GM23248 (cell line): Measurements from ENCODE around the gene ANXA6. TPM values are rescaled to one million over a fixed set of nuclear protein-coding genes. Genes with fewer than 3 reads are reported as not detected.

Experiments used
- DNase-seq: peaks from one replicate; pipeline ENCODE4 v3.0.0-alpha.2; 2015
- H2AFZ ChIP-seq: fragments of 200-600 bp; sonication (generic); 2 replicates; pipeline ENCODE4 v1.6.1; 2016; ENCODE audit warnings: antibody characterized with exemption
- H3F3A ChIP-seq: fragments of 200-600 bp; sonication (generic); 2 replicates; pipeline ENCODE4 v1.6.1; 2016; ENCODE audit warnings: mild to moderate bottlenecking, antibody characterized with exemption, mixed run types; ENCODE audit not compliant: insufficient read depth
- H3K27ac ChIP-seq: fragments of 200-600 bp; sonication (generic); 2 replicates; pipeline ENCODE4 v1.5.1; 2016; ENCODE audit warnings: mild to moderate bottlenecking
- H3K27me3 ChIP-seq: fragments of 200-600 bp; sonication (generic); replicated peaks from 2 replicates; pipeline ENCODE4 v1.6.1; 2016; ENCODE audit warnings: mild to moderate bottlenecking; ENCODE audit not compliant: insufficient read depth
- H3K36me3 ChIP-seq: fragments of 200-600 bp; sonication (generic); 2 replicates; pipeline ENCODE4 v1.6.1; 2016; ENCODE audit warnings: low read depth, mild to moderate bottlenecking
- H3K4me1 ChIP-seq: fragments of 200-600 bp; sonication (generic); 2 replicates; pipeline ENCODE4 v1.6.1; 2016; ENCODE audit warnings: mild to moderate bottlenecking; ENCODE audit not compliant: insufficient read depth
- H3K4me2 ChIP-seq: fragments of 200-600 bp; sonication (generic); one replicate; pipeline ENCODE4 v1.6.1; 2016; ENCODE audit warnings: mild to moderate bottlenecking; ENCODE audit not compliant: unreplicated experiment
- H3K4me3 ChIP-seq: fragments of 200-600 bp; sonication (generic); 2 replicates; pipeline ENCODE4 v1.5.1; 2016; ENCODE audit warnings: mild to moderate bottlenecking
- H3K79me2 ChIP-seq: fragments of 200-600 bp; sonication (generic); 2 replicates; pipeline ENCODE4 v1.6.1; 2016; ENCODE audit warnings: mild to moderate bottlenecking; ENCODE audit not compliant: insufficient read depth
- H3K9ac ChIP-seq: fragments of 200-600 bp; sonication (generic); 2 replicates; pipeline ENCODE4 v1.6.1; 2016; ENCODE audit warnings: mild to moderate bottlenecking
- H3K9me2 ChIP-seq: fragments of 200-600 bp; sonication (generic); 2 replicates; pipeline ENCODE4 v1.6.1; 2016; ENCODE audit warnings: mixed run types, mild to moderate bottlenecking, moderate library complexity; ENCODE audit not compliant: insufficient read depth
- H3K9me3 ChIP-seq: fragments of 200-600 bp; sonication (generic); one replicate; pipeline ENCODE4 v1.6.1; 2017; ENCODE audit warnings: low read depth
- H4K20me1 ChIP-seq: fragments of 200-600 bp; sonication (generic); 2 replicates; pipeline ENCODE4 v1.6.0; 2016; ENCODE audit not compliant: insufficient read depth
- EZH2 ChIP-seq: fragments of 200-600 bp; sonication (generic); IDR thresholded peaks from 2 replicates; pipeline ENCODE4 v1.6.1; 2018; ENCODE audit warnings: antibody characterized with exemption, mild to moderate bottlenecking; ENCODE audit not compliant: insufficient read depth, poor library complexity, severe bottlenecking
- EZH2phosphoT487 ChIP-seq: fragments of 200-600 bp; sonication (generic); IDR thresholded peaks from 2 replicates; pipeline ENCODE4 v1.6.1; 2018; ENCODE audit warnings: antibody characterized with exemption, moderate library complexity, mild to moderate bottlenecking, low read depth; ENCODE audit not compliant: insufficient read depth
- WGBS, 2 experiments: methylation state at CpG; one replicate each; pipeline ENCODE4 v1.1.6; 2015 to 2017; ENCODE audit warnings: low lambda C conversion rate in 2 of 2, low coverage in 1 of 2; ENCODE audit errors: missing lambda C conversion rate in 2 of 2; 5-methylcytosine and 5-hydroxymethylcytosine counted together
- in situ Hi-C: fragments of 300-500 bp; cut with MboI; formaldehyde crosslinking; loops from 2 replicates; pipeline ENCODE4 v1.15.0; 2020
- polyA plus RNA-seq: library from polyadenylated mRNA; unstranded; fragments of >200 nt; fragmentation: Nextera tagmentation; extraction: Ambion mirVana; gene quantifications from 2 replicates; pipeline ENCODE4 v1.2.1, GENCODE V29; 2016
- total RNA-seq: library from RNA; depleted of rRNA; stranded (reverse); fragments of >200 nt; shearing (Covaris generic); gene quantifications from 2 replicates; pipeline ENCODE4 v1.2.3, GENCODE V29; 2014

The ANXA6 gene
- total and polyA plus RNA-seq, 2 experiments from 2014 or later: 183 to 409 TPM

DNA sequence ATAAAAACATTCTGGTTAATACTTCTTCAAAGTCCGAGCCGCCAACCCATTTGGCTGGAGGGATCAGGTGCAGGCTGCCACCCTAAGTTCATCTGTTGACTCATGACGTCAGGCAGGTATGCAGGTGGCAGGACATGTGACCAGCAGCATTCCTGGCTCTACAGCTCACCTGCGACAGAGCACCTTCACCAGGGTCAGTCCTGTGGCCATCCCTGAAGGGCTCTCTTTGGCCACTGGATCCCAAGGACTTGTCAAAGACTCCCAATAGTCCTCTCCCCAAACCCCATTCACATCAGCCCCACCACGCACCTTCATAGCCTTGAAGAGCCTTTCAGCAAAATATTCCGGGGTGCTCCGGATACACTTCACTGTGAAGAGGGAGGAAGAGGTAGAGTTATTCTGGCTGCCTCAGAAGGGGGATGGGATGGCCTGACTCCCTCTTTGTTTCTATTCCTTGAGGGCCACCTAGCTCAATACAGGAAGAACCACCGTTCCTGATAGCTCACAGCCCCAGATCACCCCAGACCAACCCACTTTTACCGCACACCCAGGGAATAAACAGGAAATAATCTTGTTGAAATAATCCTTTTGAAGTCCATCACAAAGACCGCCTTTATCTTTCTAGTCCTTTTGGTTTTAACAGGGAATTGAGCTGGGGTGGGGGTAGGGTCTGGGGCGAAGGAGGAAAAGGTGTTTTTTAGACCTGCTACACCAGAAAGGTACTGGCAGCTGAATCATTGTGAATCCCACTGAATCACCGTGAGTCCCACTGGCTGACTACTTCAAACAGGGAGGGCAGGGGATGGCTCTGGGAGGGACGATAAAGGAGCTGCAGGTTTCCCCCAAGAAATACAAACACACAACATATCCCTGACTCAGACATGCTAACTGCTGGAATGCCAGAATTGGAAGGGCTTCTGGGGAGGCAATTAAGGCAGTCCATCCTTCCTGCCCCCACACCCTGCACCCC, 26.4 kb downstream of the ANXA6 start:
- DNase-seq: no peak
- in situ Hi-C loops: no loop called here

DNA sequence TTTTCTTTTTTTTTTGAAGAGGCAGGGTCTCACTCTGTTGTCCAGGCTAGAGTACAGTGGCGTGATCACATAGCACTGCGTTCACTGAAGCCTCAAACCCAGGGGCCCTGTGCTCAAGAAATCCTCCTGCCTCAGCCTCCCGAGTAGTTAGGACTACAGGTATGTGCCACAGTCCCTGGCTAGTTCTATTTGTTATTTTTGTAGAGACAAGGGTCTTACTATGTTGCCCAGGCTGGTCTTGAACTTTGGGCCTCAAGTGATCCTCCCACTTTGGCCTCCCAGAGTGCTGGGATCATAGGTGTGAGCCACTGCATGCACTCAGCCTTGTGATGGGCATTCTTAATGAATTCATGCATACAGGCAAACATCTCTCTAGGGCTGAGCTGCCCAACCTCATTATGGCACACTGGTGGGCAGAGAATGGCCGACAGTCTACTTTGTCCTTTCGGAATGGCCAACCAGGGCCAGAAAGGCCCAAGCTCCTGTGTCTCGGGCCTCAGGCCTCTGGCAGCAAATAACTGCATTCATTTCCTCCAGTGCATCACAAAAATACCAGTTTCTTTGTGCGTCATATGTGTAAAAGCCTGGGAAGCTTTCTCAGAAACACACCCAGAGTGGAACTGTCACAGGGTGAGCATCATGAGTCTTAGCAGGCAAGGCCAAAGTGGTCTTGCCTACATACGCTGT, 27.2 kb downstream of the ANXA6 start:
- in situ Hi-C loops: no loop called here
- Histone ChIP-seq H3K4me2 (no peak overlapping the region), H3K9ac (no peak overlapping the region), H3K4me3 (no peak overlapping the region), H3K36me3 (peaks cover 65% of the 10 kb centered on the region), H3K4me1 (no peaks in the 10 kb centered on the region), H3K27me3 (no peaks in the 10 kb centered on the region), H4K20me1 (no peaks in the 10 kb centered on the region), H3F3A (peaks cover 5% of the 10 kb centered on the region), H2AFZ (no peak overlapping the region), H3K9me2 (no peaks in the 10 kb centered on the region), H3K9me3 (no peaks in the 10 kb centered on the region), H3K79me2 (0 out of 2 replicates have a peak, but pooled peaks cover 5% of the 10 kb centered on the region), H3K27ac (no peak overlapping the region)
- TF ChIP-seq EZH2phosphoT487 (no peak), EZH2 (no peak)
- no peak for DNase-seq
- WGBS, 2 experiments: 93 to 96% methylated on average over 8 of the region's 8 CpGs

More for the DNA sequence above, 26.4 kb downstream of the ANXA6 start:
- Histone ChIP-seq H3K9ac (no peak overlapping the region), H3K27me3 (no peaks in the 10 kb centered on the region), H3K4me2 (no peak overlapping the region), H4K20me1 (no peaks in the 10 kb centered on the region), H3K4me3 (no peak overlapping the region), H3K9me2 (no peaks in the 10 kb centered on the region), H3K27ac (no peak overlapping the region), H3K4me1 (no peaks in the 10 kb centered on the region), H3F3A (peaks cover 5% of the 10 kb centered on the region), H3K9me3 (no peaks in the 10 kb centered on the region), H3K36me3 (peaks cover 67% of the 10 kb centered on the region), H2AFZ (no peak overlapping the region), H3K79me2 (0 out of 2 replicates have a peak, but pooled peaks cover 5% of the 10 kb centered on the region)
- no peak for TF ChIP-seq EZH2
- TF ChIP-seq EZH2phosphoT487: no peak
- WGBS, 2 experiments: 87 to 90% methylated on average over 13 of the region's 13 CpGs

DNA sequence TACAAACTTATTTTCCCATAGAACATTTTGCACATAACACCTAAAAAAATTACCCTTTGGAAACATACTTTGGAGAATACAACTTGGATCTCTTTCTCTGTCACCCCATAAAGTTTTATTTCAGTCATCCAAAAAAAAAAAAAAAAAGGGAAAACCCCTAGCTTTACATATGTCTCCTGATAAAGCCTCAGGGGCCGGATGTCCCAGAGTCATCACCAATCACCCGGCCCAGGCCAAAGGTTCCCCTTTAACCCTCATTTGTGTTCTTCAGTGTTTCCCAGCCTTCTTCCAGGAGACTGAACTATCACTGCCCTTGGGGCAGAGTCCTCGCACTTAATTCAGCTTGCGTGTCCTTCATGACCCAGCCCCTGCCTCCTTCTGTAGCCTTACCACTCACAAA, 28.8 kb downstream of the ANXA6 start:
- H4K20me1 ChIP-seq: no peaks in the 10 kb centered on the region
- in situ Hi-C loops: no loop called here

DNA sequence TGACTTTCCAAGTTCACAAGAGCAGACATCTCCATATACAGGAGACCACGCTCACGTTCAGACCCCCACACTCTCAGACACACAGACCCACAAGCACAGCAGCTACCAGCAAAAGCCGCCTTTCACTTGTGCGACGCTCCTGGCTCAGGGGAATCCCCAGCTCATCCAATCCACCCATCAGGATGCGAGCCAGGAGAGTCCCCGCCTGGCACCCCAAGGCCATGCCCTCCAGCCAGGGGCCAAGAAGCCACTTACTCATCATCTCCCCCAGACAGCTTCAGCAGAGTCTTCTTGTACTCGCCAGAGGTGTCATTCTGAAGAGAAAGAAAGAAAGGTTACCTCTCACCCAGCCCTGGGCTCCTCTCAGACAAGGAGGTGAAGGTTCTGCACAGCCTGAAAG, 29.7 kb downstream of the ANXA6 start:
- Histone ChIP-seq H2AFZ (no peak overlapping the region), H3K9me3 (no peaks in the 10 kb centered on the region), H3K79me2 (peaks cover 12% of the 10 kb centered on the region; the same call in 1 of the 2 replicates), H3K4me3 (no peak overlapping the region), H3F3A (peaks cover 5% of the 10 kb centered on the region; the same call in 1 of the 2 replicates), H3K36me3 (peaks cover 52% of the 10 kb centered on the region; the same call in 1 of the 2 replicates), H3K4me1 (no peaks in the 10 kb centered on the region), H4K20me1 (no peaks in the 10 kb centered on the region), H3K9me2 (no peaks in the 10 kb centered on the region), H3K4me2 (no peak overlapping the region), H3K27me3 (no peaks in the 10 kb centered on the region), H3K27ac (no peak overlapping the region), H3K9ac (no peak overlapping the region)
- in situ Hi-C loops: no loop called here
- TF ChIP-seq EZH2phosphoT487: no peak
- no peak for TF ChIP-seq EZH2
- no peak for DNase-seq
- WGBS, 2 experiments: 92 to 95% methylated on average over 8 of the region's 8 CpGs

More for the DNA sequence above, 28.8 kb downstream of the ANXA6 start:
- Histone ChIP-seq H3K4me2 (no peak overlapping the region), H3K9me3 (no peaks in the 10 kb centered on the region), H3K9me2 (no peaks in the 10 kb centered on the region), H3K79me2 (peaks cover 12% of the 10 kb centered on the region; the same call in 1 of the 2 replicates), H3K9ac (no peak overlapping the region), H2AFZ (no peak overlapping the region), H3K27me3 (no peaks in the 10 kb centered on the region), H3F3A (peaks cover 5% of the 10 kb centered on the region), H3K4me1 (no peaks in the 10 kb centered on the region), H3K36me3 (peaks cover 58% of the 10 kb centered on the region), H3K27ac (no peak overlapping the region), H3K4me3 (no peak overlapping the region)
- 75 to 78% methylated on average over 4 of the region's 4 CpGs for WGBS, 2 experiments
- no peak for DNase-seq
- TF ChIP-seq EZH2phosphoT487: no peak
